K562 (cell line): ENCODE data around the gene MTMR3. TPM values are rescaled to one million over a fixed set of nuclear protein-coding genes. Genes with fewer than 3 reads are reported as not detected.

Source experiments
- ATAC-seq: fragments of 200-7000 bp; cut with Tn5 transposase; 3 replicates; pipeline ENCODE4 v1.9.1; 2020; ENCODE audit warnings: moderate library complexity
- BruUV-seq: library from RNA; stranded (reverse); fragments of 400-500 nt; replicated peaks from 2 replicates; lab custom pipeline; 2021; lab: Mats Ljungman, UMichigan
- CTCF ChIA-PET: fragments of 300-600 bp; formaldehyde crosslinking; extraction: SDS; loops from one replicate; lab custom pipeline; 2021; ENCODE audit warnings: low intra/inter-chr PET ratio; lab: Yijun Ruan, JAX
- POLR2A ChIA-PET: fragments of 300-600, 350-650 bp; sonication (Branson Sonifier 250); formaldehyde crosslinking; extraction: SDS; loops from one replicate; lab custom pipeline; 2021; ENCODE audit warnings: antibody characterized with exemption, inconsistent platforms; lab: Yijun Ruan, JAX
- DNase-seq, 4 experiments: peaks; one replicate each; pipeline versions ENCODE4 v3.0.0 to v3.0.0-alpha.2; 2011 to 2018; ENCODE audit warnings: low spot score in 3 of 4, mixed read lengths in 3 of 4; ENCODE audit errors: extremely low read depth in 1 of 4
- FAIRE-seq: peaks from 2 replicates; lab custom pipeline; 2011; peaks lifted over from hg19 to GRCh38; lab: Jason Lieb, UNC
- H2AFZ ChIP-seq: 2 replicates; pipeline ENCODE4 v1.6.0; 2011; ENCODE audit warnings: low read depth, low read length, control low read depth, inconsistent platforms
- H3K27ac ChIP-seq: fragments of 200-600 bp; 3 replicates; pipeline ENCODE4 v1.8.0; 2011; ENCODE audit warnings: low read depth, mild to moderate bottlenecking, control low read depth, inconsistent platforms, low read length, moderate library complexity, mixed read lengths; ENCODE audit errors: extremely low read depth
- H3K27me3 ChIP-seq, 2 experiments: fragments of 300-600 bp in 1 of 2; 2 replicates in 1 of 2; 3 replicates in 1 of 2; pipeline versions ENCODE4 v1.6.0 to v1.8.0; 2011; ENCODE audit warnings: inconsistent platforms in 2 of 2, low read length in 2 of 2, mild to moderate bottlenecking in 1 of 2, mixed read lengths in 1 of 2, moderate library complexity in 1 of 2; ENCODE audit not compliant: control insufficient read depth in 2 of 2, insufficient read depth in 2 of 2
- H3K36me3 ChIP-seq: fragments of 300-600 bp; 3 replicates; pipeline ENCODE4 v1.8.0; 2011; ENCODE audit warnings: mild to moderate bottlenecking, low read length, inconsistent platforms; ENCODE audit not compliant: control insufficient read depth, insufficient read depth
- H3K4me1 ChIP-seq, 2 experiments: fragments of 200-600 bp in 1 of 2; replicated peaks in 1 of 2; 2 replicates in 1 of 2; 3 replicates in 1 of 2; pipeline versions ENCODE4 v1.5.1 to v1.8.0; 2011; ENCODE audit warnings: inconsistent platforms in 2 of 2, low read length in 2 of 2, mild to moderate bottlenecking in 1 of 2, mixed read lengths in 1 of 2, moderate library complexity in 1 of 2; ENCODE audit not compliant: control insufficient read depth in 2 of 2, insufficient read depth in 2 of 2
- H3K4me2 ChIP-seq: 2 replicates; pipeline ENCODE4 v1.6.1; 2011; ENCODE audit warnings: low read length, control low read depth, inconsistent platforms, mixed read lengths; ENCODE audit not compliant: insufficient read depth
- H3K4me3 ChIP-seq: fragments of 200-600 bp; sonication (generic), shearing (Covaris generic); 2 replicates; pipeline ENCODE4 v1.5.1; 2016; ENCODE audit warnings: control low read depth, inconsistent platforms
- H3K79me2 ChIP-seq: fragments of 200-600 bp; 3 replicates; pipeline ENCODE4 v1.8.0; 2011; ENCODE audit warnings: low read length, inconsistent platforms; ENCODE audit not compliant: control insufficient read depth, insufficient read depth
- H3K9ac ChIP-seq, 2 experiments: 2 replicates each; pipeline versions ENCODE4 v1.6.0 to v1.6.1; 2011; ENCODE audit warnings: low read depth in 2 of 2, low read length in 2 of 2, control low read depth in 1 of 2, inconsistent platforms in 1 of 2, mild to moderate bottlenecking in 1 of 2, mixed read lengths in 1 of 2; ENCODE audit not compliant: insufficient read depth in 1 of 2
- H3K9me1 ChIP-seq: one replicate; pipeline ENCODE4 v1.6.0; 2011; ENCODE audit warnings: inconsistent platforms, mild to moderate bottlenecking, low read length, moderate library complexity; ENCODE audit not compliant: control insufficient read depth, insufficient read depth
- H3K9me3 ChIP-seq: replicated peaks from 2 replicates; pipeline ENCODE4 v1.5.1; 2011; ENCODE audit warnings: low read depth, low read length, inconsistent platforms; ENCODE audit not compliant: control insufficient read depth, insufficient read depth
- H4K20me1 ChIP-seq: replicated peaks from 2 replicates; pipeline ENCODE4 v1.6.1; 2011; ENCODE audit warnings: low read length, inconsistent platforms, mixed read lengths; ENCODE audit not compliant: control insufficient read depth, insufficient read depth
- CBX3 ChIP-seq, 2 experiments: IDR thresholded peaks; 1 replicate in 1 of 2; 2 replicates in 1 of 2; pipeline ENCODE4 v1.6.1; 2012; ENCODE audit warnings: inconsistent platforms in 2 of 2, low read length in 2 of 2, borderline replicate concordance in 1 of 2, control low read depth in 1 of 2
- EWSR1 ChIP-seq: fragments of 450-650 bp; IDR thresholded peaks from 2 replicates; pipeline ENCODE4 v1.6.1; 2018; ENCODE audit warnings: borderline replicate concordance, mild to moderate bottlenecking, low read depth, moderate library complexity; ENCODE audit not compliant: partially characterized antibody
- FOXP1 ChIP-seq: sonication (generic); formaldehyde crosslinking; IDR thresholded peaks from 2 replicates; pipeline ENCODE4 v1.8.0; 2022; ENCODE audit warnings: mild to moderate bottlenecking, missing genetic modification reagents
- HNRNPUL1 ChIP-seq: fragments of 200-400 bp; formaldehyde crosslinking; IDR thresholded peaks from 2 replicates; pipeline ENCODE4 v1.6.1; 2017; ENCODE audit warnings: low read length
- KLF6 ChIP-seq: fragments of 250-450 bp; sonication (Bioruptor Pico); IDR thresholded peaks from 2 replicates; pipeline ENCODE4 v1.4.0; 2020; ENCODE audit warnings: mild to moderate bottlenecking, moderate library complexity, borderline replicate concordance
- NFXL1 ChIP-seq: fragments of 450-650 bp; formaldehyde crosslinking; IDR thresholded peaks from 2 replicates; pipeline ENCODE4 v1.4.0; 2021; ENCODE audit warnings: mild to moderate bottlenecking
- NR2F6 ChIP-seq: fragments of 450-650 bp; formaldehyde crosslinking; IDR thresholded peaks from 2 replicates; pipeline ENCODE4 v1.4.0; 2020; ENCODE audit warnings: mild to moderate bottlenecking
- ZFP1 ChIP-seq: fragments of 450-650 bp; formaldehyde crosslinking; IDR thresholded peaks from 2 replicates; pipeline ENCODE4 v1.4.0; 2020; ENCODE audit warnings: mild to moderate bottlenecking, mixed read lengths
- WGBS: fragments of 100-300 bp; shearing (Covaris generic); methylation state at CpG from one replicate; pipeline ENCODE4 v1.1.6; 2016; ENCODE audit warnings: low coverage, mixed read lengths; ENCODE audit not compliant: insufficient coverage; ENCODE audit errors: missing lambda C conversion rate; 5-methylcytosine and 5-hydroxymethylcytosine counted together
- in situ Hi-C: fragments of 300-500 bp; cut with MboI; formaldehyde crosslinking; loops from 4 replicates; pipeline ENCODE4 v1.15.0; 2018; ENCODE audit warnings: inconsistent platforms, mixed read lengths
- intact Hi-C: fragments of 100-400 bp; cut with micrococcal nuclease; formaldehyde crosslinking; loops from 2 replicates; pipeline ENCODE4 v1.14.2; 2022
- polyA plus RNA-seq, 8 experiments: library from polyadenylated mRNA; depleted of rRNA in 4 of 8; stranded (reverse) in 5 of 8; unstranded in 3 of 8; fragments of >200 nt; fragmentation: Nextera tagmentation in 2 of 8; fragmentation: Illumina TruSeq in 1 of 8; extraction: Ambion mirVana in 2 of 8; extraction: Trizol in 1 of 8; gene quantifications; 2 replicates each; pipeline versions ENCODE4 v1.2.1 to v1.2.3, GENCODE V29; 2011 to 2014; ENCODE audit warnings: inconsistent platforms in 1 of 8, missing spikeins in 1 of 8
- total RNA-seq, 7 experiments: library from RNA; depleted of rRNA in 6 of 7; stranded (reverse); fragments of >200 nt in 6 of 7; fragmentation: Illumina TruSeq in 2 of 7; extraction: Trizol in 2 of 7; gene quantifications; 2 replicates each; pipeline versions ENCODE4 v1.2.1 to v1.2.3, GENCODE V29; 2011 to 2021; ENCODE audit warnings: low replicate concordance in 1 of 7
- TF ChIP-seq, protein P1 (sequence below): fragments of 450-650 bp; IDR thresholded peaks from 2 replicates; pipeline ENCODE4 v1.6.1; 2017; ENCODE audit warnings: antibody characterized with exemption, mild to moderate bottlenecking

MTMR3 gene
- total and polyA plus RNA-seq, 9 of the 15 experiments (the other 6 are each of a cell fraction or from before 2014, with no cell fraction given) = 1.6 to 13.7 (median 7.9) TPM

- TF ChIP-seq, protein P1, sequence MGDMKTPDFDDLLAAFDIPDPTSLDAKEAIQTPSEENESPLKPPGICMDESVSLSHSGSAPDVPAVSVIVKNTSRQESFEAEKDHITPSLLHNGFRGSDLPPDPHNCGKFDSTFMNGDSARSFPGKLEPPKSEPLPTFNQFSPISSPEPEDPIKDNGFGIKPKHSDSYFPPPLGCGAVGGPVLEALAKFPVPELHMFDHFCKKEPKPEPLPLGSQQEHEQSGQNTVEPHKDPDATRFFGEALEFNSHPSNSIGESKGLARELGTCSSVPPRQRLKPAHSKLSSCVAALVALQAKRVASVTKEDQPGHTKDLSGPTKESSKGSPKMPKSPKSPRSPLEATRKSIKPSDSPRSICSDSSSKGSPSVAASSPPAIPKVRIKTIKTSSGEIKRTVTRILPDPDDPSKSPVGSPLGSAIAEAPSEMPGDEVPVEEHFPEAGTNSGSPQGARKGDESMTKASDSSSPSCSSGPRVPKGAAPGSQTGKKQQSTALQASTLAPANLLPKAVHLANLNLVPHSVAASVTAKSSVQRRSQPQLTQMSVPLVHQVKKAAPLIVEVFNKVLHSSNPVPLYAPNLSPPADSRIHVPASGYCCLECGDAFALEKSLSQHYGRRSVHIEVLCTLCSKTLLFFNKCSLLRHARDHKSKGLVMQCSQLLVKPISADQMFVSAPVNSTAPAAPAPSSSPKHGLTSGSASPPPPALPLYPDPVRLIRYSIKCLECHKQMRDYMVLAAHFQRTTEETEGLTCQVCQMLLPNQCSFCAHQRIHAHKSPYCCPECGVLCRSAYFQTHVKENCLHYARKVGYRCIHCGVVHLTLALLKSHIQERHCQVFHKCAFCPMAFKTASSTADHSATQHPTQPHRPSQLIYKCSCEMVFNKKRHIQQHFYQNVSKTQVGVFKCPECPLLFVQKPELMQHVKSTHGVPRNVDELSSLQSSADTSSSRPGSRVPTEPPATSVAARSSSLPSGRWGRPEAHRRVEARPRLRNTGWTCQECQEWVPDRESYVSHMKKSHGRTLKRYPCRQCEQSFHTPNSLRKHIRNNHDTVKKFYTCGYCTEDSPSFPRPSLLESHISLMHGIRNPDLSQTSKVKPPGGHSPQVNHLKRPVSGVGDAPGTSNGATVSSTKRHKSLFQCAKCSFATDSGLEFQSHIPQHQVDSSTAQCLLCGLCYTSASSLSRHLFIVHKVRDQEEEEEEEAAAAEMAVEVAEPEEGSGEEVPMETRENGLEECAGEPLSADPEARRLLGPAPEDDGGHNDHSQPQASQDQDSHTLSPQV = no peak
Measured at GRCh38 chr22:29914165-29914564, 31.2 kb downstream of the MTMR3 start (continued).

DNA sequence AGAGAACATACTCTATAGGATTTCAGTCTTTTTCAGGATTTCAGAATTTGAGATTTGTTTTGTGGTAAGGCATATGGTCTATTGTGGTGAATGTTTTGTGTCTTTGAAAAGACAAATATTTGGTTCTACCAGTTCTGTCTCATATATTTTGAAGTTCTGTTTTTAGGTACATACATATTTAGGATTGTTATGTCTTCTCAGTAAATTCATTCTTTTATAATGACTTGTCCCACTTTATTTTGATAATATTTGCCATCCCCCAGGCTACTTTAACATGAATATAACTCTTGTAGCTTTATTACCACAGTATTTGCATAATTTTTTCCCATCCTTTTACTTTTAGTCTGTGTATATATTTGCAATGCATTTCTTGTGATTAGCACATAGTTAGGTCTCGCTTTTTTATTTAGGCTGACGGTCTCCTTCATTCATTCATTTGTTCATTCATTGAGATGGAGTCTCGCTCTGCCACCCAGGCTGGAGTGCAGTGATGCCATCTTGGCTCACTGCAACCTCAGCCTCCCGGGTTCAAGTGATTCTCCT lies 32.1 kb downstream of the MTMR3 start:
- DNase-seq = no peak
- Histone ChIP-seq H3K9me3 (no peaks in the 10 kb centered on the region), H4K20me1 (no peaks in the 10 kb centered on the region), H3K4me2 (no peak overlapping the region), H3K9me1 (peaks cover 3% of the 10 kb centered on the region), H3K79me2 (peaks cover 50% of the 10 kb centered on the region), H3K9ac (no peak overlapping the region), H2AFZ (no peak overlapping the region), H3K27me3 (no peaks in the 10 kb centered on the region), H3K27ac (no peak overlapping the region), H3K36me3 (no peaks in the 10 kb centered on the region), H3K4me1 (peaks cover 0 to 2% of the 10 kb centered on the region in 2 experiments; a peak in 1 of 5 replicates), H3K4me3 (no peak overlapping the region)
- ChIA-PET CTCF (no interaction called here), POLR2A (interaction anchor here (1.2 kb wide), 1 partner anchor 20 kb away, joined by 3 read pairs; no protein-coding TSS in a partner anchor)
- WGBS = 88% methylated on average over 4 of the region's 4 CpGs
- no peak for FAIRE-seq
- BruUV-seq = no TSS peak
- TF ChIP-seq CBX3 (IDR thresholded peaks at IDR 0.05; ENCODE audit: borderline replicate concordance in 1 of 2, low read length in 2 of 2) (no peak), EWSR1 (no peak), NFXL1 (CRISPR knock-in tag) (no peak), KLF6 (CRISPR knock-in tag) (no peak), NR2F6 (CRISPR knock-in tag) (no peak), HNRNPUL1 (no peak), FOXP1 (CRISPR knock-in tag) (no peak), ZFP1 (CRISPR knock-in tag) (no peak)
- in situ Hi-C loops = no loop called here
- ATAC-seq = no peak
- intact Hi-C loops = no loop called here
